SK-N-SH treated with all-trans-retinoic acid at 6 μM for 48 hours (cell line): Measurements from ENCODE around the gene RERE.

Experiments used
- ARNTL ChIP-seq: fragments of 450-650 bp; formaldehyde crosslinking; IDR thresholded peaks from 2 replicates; pipeline ENCODE4 v1.5.0; 2020; ENCODE audit warnings: low read depth, mild to moderate bottlenecking, moderate library complexity, borderline replicate concordance
- GLIS3 ChIP-seq: fragments of 250-450 bp; sonication (Bioruptor Pico); IDR thresholded peaks from 2 replicates; pipeline ENCODE4 v1.5.0; 2020; ENCODE audit warnings: mild to moderate bottlenecking, moderate library complexity
- ISL1 ChIP-seq: fragments of 250-450 bp; sonication (Bioruptor Pico); IDR thresholded peaks from 2 replicates; pipeline ENCODE4 v2.1.2; 2022; ENCODE audit warnings: mild to moderate bottlenecking, moderate library complexity
- PPARA ChIP-seq: fragments of 250-450 bp; sonication (Bioruptor Pico); IDR thresholded peaks from 2 replicates; pipeline ENCODE4 v1.5.0; 2020; ENCODE audit warnings: mild to moderate bottlenecking, borderline replicate concordance
- RARB ChIP-seq: fragments of 250-450 bp; sonication (Bioruptor Pico); IDR thresholded peaks from 2 replicates; pipeline ENCODE4 v1.8.0; 2021; ENCODE audit warnings: mild to moderate bottlenecking, moderate library complexity
- TCF4 ChIP-seq: fragments of 250-450 bp; sonication (Bioruptor Pico); IDR thresholded peaks from 2 replicates; pipeline ENCODE4 v1.8.0; 2021; ENCODE audit warnings: mild to moderate bottlenecking, moderate library complexity, borderline replicate concordance
- ZFP3 ChIP-seq: fragments of 250-450 bp; sonication (Bioruptor Pico); IDR thresholded peaks from 2 replicates; pipeline ENCODE4 v1.5.0; 2020; ENCODE audit warnings: mild to moderate bottlenecking, moderate library complexity
- ZNF70 ChIP-seq: fragments of 450-650 bp; formaldehyde crosslinking; IDR thresholded peaks from 2 replicates; pipeline ENCODE4 v1.5.0; 2020; ENCODE audit warnings: mild to moderate bottlenecking, moderate library complexity
- TF ChIP-seq, protein P1 (sequence below): fragments of 250-450 bp; sonication (Bioruptor Pico); IDR thresholded peaks from 2 replicates; pipeline ENCODE4 v1.8.0; 2020; ENCODE audit warnings: mild to moderate bottlenecking, moderate library complexity, borderline replicate concordance
- TF ChIP-seq, protein P2 (sequence below): fragments of 250-450 bp; sonication (Bioruptor Pico); IDR thresholded peaks from 2 replicates; pipeline ENCODE4 v1.5.1; 2020; ENCODE audit warnings: low read depth, mild to moderate bottlenecking, moderate library complexity
- TF ChIP-seq, protein P3 (sequence below): fragments of 250-450 bp; sonication (Bioruptor Pico); IDR thresholded peaks from 2 replicates; pipeline ENCODE4 v1.5.1; 2021; ENCODE audit warnings: mild to moderate bottlenecking, moderate library complexity

DNA sequence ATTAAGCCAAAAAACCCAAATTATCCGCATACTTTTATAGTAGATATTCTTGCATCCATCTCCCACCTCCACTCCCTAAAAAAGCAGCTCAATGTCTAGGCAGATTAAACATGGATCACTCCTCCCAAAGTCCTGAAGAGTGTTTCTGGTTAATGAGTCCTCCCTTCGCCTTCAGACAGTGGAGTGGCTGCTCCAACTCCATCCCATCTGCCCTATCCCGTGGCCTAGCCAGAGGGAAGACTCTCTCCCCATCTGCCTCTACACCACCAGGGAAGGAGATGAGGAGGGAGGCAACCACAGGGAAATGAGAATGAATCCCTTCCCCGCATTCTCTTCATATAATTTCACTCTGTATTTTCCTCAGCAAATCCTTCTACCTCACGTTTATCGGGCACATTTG is 395.7 kb downstream of the RERE start:
- no peak for TF ChIP-seq RARB (CRISPR knock-in tag)
- TF ChIP-seq PPARA (CRISPR knock-in tag): no peak
- TF ChIP-seq TCF4 (CRISPR knock-in tag): no peak
- TF ChIP-seq ZFP3 (CRISPR knock-in tag): no peak
- TF ChIP-seq, protein P1, sequence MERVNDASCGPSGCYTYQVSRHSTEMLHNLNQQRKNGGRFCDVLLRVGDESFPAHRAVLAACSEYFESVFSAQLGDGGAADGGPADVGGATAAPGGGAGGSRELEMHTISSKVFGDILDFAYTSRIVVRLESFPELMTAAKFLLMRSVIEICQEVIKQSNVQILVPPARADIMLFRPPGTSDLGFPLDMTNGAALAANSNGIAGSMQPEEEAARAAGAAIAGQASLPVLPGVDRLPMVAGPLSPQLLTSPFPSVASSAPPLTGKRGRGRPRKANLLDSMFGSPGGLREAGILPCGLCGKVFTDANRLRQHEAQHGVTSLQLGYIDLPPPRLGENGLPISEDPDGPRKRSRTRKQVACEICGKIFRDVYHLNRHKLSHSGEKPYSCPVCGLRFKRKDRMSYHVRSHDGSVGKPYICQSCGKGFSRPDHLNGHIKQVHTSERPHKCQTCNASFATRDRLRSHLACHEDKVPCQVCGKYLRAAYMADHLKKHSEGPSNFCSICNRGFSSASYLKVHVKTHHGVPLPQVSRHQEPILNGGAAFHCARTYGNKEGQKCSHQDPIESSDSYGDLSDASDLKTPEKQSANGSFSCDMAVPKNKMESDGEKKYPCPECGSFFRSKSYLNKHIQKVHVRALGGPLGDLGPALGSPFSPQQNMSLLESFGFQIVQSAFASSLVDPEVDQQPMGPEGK: no peak
- TF ChIP-seq ISL1 (CRISPR knock-in tag): no peak
- TF ChIP-seq, protein P2, sequence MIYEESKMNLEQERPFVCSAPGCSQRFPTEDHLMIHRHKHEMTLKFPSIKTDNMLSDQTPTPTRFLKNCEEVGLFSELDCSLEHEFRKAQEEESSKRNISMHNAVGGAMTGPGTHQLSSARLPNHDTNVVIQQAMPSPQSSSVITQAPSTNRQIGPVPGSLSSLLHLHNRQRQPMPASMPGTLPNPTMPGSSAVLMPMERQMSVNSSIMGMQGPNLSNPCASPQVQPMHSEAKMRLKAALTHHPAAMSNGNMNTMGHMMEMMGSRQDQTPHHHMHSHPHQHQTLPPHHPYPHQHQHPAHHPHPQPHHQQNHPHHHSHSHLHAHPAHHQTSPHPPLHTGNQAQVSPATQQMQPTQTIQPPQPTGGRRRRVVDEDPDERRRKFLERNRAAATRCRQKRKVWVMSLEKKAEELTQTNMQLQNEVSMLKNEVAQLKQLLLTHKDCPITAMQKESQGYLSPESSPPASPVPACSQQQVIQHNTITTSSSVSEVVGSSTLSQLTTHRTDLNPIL: no peak
- TF ChIP-seq GLIS3: no peak
- TF ChIP-seq, protein P3, sequence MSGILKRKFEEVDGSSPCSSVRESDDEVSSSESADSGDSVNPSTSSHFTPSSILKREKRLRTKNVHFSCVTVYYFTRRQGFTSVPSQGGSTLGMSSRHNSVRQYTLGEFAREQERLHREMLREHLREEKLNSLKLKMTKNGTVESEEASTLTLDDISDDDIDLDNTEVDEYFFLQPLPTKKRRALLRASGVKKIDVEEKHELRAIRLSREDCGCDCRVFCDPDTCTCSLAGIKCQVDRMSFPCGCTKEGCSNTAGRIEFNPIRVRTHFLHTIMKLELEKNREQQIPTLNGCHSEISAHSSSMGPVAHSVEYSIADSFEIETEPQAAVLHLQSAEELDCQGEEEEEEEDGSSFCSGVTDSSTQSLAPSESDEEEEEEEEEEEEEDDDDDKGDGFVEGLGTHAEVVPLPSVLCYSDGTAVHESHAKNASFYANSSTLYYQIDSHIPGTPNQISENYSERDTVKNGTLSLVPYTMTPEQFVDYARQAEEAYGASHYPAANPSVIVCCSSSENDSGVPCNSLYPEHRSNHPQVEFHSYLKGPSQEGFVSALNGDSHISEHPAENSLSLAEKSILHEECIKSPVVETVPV (CRISPR knock-in tag): no peak
- TF ChIP-seq ZNF70 (CRISPR knock-in tag): no peak
- TF ChIP-seq ARNTL: no peak
